HTERT RPE-1 (cell line): ENCODE measurements around the gene XKRX.

ENCODE experiments used
- in situ Hi-C: fragments of 300-500 bp; cut with MboI; formaldehyde crosslinking; loops from 4 replicates; pipeline ENCODE4 v1.14.3; 2020; ENCODE audit warnings: low sequenced_read_pairs

Gene XKRX

DNA sequence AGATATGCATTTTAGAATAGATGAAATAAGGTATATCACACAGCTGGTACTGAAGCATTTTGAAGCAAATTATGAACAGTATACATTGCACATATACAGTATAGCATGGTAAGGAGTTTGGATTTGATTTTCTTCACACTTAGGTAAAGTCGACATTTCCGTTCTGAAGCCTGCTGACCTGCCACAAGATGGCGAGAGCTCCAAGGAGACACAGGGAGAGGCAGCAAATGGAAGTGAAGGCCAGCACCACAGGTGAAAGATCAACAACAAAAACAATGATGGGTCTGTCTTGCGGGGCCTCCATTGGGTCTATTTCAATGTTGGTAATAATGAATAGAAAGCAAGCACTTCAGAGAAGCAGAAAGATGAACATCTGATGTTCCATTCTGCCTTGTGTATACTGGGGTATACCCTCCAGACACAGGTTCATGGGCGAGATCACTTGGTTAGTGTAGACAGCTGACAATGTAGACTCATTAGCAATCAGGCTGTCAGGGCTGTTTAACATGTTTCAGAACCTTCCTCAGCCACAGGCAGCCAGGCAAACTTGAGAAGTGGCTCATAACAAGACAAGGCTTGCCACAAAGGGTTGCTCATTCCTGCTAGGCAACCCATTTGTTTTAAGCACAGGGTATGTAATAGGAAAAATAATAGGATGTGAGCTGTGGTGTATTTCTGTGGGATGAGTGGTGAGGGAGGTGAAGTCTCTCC lies 33.2 kb downstream of the XKRX start:
- in situ Hi-C loops = no loop called here

DNA sequence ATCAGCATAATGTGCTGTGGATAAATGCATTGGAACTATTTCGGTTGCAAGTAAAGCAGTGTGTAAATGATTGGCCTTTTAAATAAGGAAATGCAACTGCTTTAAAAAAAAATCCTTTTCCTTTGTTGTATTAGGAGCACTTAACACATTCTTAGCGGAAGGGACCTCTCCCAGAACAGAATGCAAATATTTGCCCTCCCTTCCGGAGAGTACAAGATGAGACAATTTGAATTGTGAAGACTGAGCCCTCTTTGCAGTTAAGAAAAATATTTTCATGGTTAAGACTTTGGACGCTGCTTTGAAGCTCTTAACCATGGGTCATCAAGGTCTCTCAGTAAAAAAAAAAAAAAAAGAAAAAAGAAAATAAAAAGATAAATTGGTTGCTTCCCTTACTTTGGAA lies 45.1 kb downstream of the XKRX start:
- in situ Hi-C loops = no loop called here

DNA sequence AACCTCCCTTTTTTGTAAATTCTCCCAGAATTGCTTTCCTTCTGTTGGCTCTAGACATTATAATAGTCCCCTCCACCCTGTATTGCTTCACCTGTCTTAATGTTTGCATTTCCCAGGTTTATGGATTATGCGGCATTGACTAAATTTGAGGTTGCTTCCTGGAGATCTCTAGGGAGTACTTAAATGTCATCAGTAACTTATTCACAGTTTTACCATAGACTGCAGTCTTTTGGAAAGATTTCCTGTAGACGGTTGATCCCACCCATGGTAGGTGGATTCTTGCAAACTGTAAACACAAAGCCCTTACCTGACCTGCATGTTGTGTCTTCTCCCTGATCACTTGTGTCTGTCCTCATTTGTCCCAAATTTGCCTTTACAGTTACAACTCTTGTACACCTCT lies 48.3 kb downstream of the XKRX start:
- in situ Hi-C loops = no loop called here

DNA sequence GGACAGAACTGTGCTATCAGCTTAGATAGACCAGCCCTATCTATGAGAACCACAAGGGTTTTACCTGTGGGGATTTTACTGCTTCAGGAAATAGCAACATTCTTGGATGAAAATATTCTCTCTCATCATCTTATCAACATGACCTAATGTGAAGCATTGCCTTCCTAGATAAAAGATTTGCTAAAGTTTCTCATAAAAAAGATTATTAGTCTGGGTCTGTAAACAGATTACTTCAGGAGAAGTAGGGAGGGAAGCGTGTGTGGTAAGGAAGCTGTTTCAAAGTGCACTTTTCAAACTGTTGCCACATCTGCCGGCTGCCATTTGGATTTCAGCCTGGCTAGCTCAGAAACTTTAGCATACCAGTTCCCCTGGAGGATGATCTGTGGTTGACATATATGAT lies 54.4 kb downstream of the XKRX start, which contains the start of gene NOX1:
NOX1 (minus strand) TSS at position 35 of the 400 bp plus-strand sequence. CDS start 220 bp downstream, outside the sequence.
- in situ Hi-C loops = no loop called here

DNA sequence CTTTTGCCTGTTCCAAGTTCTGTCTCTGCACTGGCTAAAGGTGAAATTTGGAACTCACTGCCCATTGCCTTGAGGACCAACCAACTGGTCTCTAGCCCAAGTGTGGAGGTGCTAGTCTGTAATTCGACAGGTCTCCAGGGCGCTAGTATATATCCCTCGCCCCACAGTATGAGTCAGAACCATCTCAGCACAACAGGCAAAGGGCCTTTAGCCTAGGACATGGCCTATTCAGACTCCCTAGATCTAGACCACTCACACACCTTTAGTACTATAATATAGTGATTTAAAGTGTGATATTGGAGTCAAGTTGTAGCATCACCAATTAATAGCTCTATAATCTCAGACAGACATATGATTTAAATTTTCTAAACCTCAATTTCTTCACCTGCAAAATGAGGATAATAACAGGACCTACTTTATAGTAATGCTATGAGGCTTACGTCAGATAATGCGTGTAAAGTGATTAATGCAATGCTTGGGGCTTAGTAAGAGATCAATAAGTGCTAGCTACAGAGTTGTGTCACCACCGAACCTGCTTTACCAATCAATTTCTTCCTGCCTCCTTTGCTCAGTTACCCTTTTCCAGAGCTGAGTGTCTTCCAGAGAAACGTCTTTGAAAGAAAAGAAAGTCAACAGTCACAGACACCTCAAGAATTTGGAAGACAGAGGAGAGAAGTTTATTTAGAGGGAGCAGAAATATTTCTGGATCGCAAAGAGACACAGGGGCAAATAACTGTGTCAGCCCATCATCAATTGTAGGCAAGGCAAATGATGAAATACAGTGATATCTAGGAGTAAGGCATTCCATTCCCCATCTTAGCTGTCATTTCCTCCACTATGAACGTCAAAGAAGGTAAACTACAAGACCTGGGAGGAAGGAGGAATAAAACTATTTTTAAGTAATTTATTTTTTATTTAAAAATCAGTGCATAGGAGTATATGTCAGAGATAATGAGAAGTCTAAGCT lies 56.8 kb downstream of the XKRX start:
- in situ Hi-C loops = no loop called here

DNA sequence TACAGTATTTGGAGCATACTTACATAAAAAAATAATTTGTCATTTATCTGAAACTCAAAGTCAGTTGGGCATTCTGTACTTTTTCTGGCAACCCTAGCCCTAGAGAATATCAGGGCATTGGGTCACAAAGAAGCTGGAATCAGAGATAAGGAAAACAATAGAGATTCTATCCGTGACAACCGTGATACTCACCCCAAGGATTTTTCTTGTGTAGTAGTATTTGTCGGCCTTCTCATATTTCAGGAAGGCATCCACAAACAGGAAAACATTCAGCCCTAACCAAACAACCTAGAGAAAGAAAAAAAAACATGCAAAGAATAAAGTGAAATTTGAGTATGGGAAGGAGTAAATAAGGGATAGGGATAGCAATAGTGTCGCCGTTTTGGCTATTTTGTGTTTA lies 58.2 kb downstream of the XKRX start:
- in situ Hi-C loops = no loop called here

DNA sequence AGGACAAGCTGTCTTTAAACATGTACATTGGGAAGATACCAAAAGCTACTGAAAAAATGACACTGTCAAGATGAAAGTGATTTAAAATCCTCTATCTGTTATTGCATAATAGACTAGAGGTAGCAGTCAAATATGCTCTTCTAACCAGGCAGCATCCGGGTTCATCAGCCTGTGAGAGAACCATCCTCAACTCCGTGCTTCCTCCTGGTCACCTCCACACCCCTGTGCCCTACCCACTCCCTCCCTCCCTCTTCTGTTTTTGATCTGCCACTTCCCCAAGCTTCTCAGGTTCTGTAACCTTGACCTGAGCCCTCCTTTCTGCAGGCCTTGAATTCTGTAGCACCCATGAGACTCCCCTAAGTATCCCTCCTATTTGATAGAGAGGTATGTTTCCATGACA lies 60.4 kb downstream of the XKRX start:
- in situ Hi-C loops = no loop called here

DNA sequence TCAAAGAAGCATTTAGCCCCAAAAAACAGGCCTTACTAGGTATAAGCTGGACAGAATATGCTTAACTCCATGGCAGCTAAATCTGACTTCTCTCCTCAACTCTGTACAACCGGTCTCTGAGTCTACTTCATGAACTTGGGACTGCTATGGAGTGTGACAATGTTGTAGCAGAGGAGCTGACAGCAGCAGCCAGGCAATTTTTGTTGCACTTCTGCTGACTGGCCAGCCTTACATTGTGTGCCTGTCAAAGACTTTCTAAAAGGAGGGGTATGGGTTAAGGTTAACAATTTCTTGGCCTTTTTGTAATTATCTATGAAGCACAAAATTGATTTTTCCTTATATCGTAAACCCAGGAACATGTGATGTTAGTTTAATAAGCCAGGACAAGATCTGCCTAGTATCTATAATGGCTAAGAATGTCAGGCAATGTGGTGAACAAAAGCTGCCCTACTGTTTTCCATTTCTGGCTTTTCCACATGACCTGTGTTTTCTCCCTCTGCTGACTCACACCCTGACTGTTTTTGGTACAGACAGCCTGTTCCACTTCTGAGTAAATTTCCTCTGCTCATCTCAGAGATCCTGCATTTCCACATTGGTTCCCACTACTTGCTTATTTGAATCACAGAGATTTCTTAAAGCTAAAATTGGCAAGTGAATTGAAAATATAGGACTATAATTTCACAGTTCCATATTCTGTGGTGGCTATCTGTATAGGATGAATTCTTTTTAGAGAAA lies 63.9 kb downstream of the XKRX start:
- in situ Hi-C loops = no loop called here
